8988T (cell line): ENCODE results near the gene RNF150.
"Not testable (repeated sequence)": the region's sequence is repeated elsewhere in the genome, so short reads cannot be mapped to it uniquely, and the experiment has no call there.

Source experiments
- DNase-seq: peaks from one replicate; pipeline ENCODE4 v3.0.0; 2011

Gene RNF150

DNA sequence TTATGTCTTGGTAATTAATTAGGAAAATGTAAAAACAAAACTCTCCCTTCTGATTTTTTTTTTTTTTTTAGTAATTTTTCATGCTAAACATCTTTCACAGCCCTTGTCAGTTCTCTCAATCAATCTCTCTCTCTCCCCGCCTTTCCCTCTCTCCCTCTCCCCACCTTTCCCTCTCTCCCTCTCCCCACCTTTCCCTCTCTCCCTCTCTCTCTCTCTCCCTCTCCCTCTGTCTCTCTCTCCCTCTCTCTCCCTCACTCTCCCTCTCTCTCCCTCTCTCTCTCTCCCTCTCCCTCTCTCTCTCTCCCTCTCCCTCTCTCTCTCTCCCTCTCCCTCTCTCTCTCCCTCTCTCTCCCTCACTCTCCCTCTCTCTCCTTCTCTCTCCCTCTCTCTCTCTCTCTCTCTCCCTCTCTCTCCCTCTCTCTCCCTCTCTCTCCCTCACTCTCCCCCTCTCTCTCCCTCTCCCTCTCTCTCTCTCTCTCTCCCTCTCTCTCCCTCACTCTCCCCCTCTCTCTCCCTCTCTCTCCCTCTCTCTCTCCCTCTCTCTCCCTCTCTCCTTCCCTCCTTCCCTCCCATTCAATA lies 322.6 kb downstream of the RNF150 start:
- DNase-seq = not testable (repeated sequence)
